ENCODE measurements around the gene NBR1. TPM values are rescaled to one million over a fixed set of nuclear protein-coding genes. Genes with fewer than 3 reads are reported as not detected.
"Not testable (repeated sequence)": the region's sequence is repeated elsewhere in the genome, so short reads cannot be mapped to it uniquely, and the experiment has no call there.

Gene NBR1
- total RNA-seq, 1 donor from 2014 or later, result 58.9 TPM

GRCh38 chr17:43155666-43156065 lies 15.3 kb upstream of the NBR1 start:
- intact Hi-C loops (cut with DNase I), result no loop called here
- TF ChIP-seq POLR2AphosphoS5 (IDR thresholded peaks at IDR 0.05; ENCODE audit: insufficient read depth in 1 of 2, low read depth in 1 of 2) (no peak), POLR2A (IDR thresholded peaks at IDR 0.05) (no peak)
- TF ChIP-seq, protein P1, sequence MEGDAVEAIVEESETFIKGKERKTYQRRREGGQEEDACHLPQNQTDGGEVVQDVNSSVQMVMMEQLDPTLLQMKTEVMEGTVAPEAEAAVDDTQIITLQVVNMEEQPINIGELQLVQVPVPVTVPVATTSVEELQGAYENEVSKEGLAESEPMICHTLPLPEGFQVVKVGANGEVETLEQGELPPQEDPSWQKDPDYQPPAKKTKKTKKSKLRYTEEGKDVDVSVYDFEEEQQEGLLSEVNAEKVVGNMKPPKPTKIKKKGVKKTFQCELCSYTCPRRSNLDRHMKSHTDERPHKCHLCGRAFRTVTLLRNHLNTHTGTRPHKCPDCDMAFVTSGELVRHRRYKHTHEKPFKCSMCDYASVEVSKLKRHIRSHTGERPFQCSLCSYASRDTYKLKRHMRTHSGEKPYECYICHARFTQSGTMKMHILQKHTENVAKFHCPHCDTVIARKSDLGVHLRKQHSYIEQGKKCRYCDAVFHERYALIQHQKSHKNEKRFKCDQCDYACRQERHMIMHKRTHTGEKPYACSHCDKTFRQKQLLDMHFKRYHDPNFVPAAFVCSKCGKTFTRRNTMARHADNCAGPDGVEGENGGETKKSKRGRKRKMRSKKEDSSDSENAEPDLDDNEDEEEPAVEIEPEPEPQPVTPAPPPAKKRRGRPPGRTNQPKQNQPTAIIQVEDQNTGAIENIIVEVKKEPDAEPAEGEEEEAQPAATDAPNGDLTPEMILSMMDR (IDR thresholded peaks at IDR 0.05), result no peak
- no peaks in the 10 kb centered on the region for H3K36me3 ChIP-seq
- H3K4me1 ChIP-seq, result no peaks in the 10 kb centered on the region
- no peak overlapping the region for H3K4me3 ChIP-seq
- no peak overlapping the region for H3K27ac ChIP-seq
- no peaks in the 10 kb centered on the region for H3K27me3 ChIP-seq
- H3K9me3 ChIP-seq, result no peaks in the 10 kb centered on the region
- no peak for DNase-seq (ENCODE audit: extremely low spot score in 2 of 2)

- H3K4me1 ChIP-seq; H3K27ac ChIP-seq; DNase-seq (ENCODE audit: extremely low spot score in 2 of 2); H3K36me3 ChIP-seq; H3K27me3 ChIP-seq; H3K9me3 ChIP-seq; intact Hi-C loops (cut with DNase I); H3K4me3 ChIP-seq: not testable (repeated sequence)
Observed at GRCh38 chr17:43159232-43159631, 11.8 kb upstream of the NBR1 start.

GRCh38 chr17:43159957-43160356 lies 11.1 kb upstream of the NBR1 start:
- H3K27me3 ChIP-seq; H3K9me3 ChIP-seq; intact Hi-C loops (cut with DNase I); H3K36me3 ChIP-seq; DNase-seq (ENCODE audit: extremely low spot score in 2 of 2); H3K27ac ChIP-seq; H3K4me3 ChIP-seq; H3K4me1 ChIP-seq: not testable (repeated sequence)

GRCh38 chr17:43165971-43166370 lies 5.0 kb upstream of the NBR1 start:
- H3K9me3 ChIP-seq; intact Hi-C loops (cut with DNase I); H3K36me3 ChIP-seq; H3K4me3 ChIP-seq; DNase-seq (ENCODE audit: extremely low spot score in 2 of 2); H3K27ac ChIP-seq; H3K27me3 ChIP-seq: not testable (repeated sequence)
- H3K4me1 ChIP-seq, result peaks cover 15% of the 10 kb centered on the region

GRCh38 chr17:43169561-43170139 lies 1.4 kb upstream of the NBR1 start:
- intact Hi-C loops (cut with DNase I), result loop anchor here (2.0 kb wide), 1 partner anchor 147 kb away; the partner anchor contains the start of gene VAT1
- H3K4me3 ChIP-seq, result peak overlapping the region; percentile 48 to 84
- H3K27me3 ChIP-seq, result no peaks in the 10 kb centered on the region
- peaks cover 48% of the 10 kb centered on the region for H3K4me1 ChIP-seq
- peak in 1 of 2 donors; percentile 87 for DNase-seq (ENCODE audit: extremely low spot score in 2 of 2)
- no peaks in the 10 kb centered on the region for H3K36me3 ChIP-seq
- peak in 1 of 2 donors; percentile 18 for TF ChIP-seq POLR2AphosphoS5 (IDR thresholded peaks at IDR 0.05; ENCODE audit: insufficient read depth in 1 of 2, low read depth in 1 of 2)
- TF ChIP-seq, protein P1 (IDR thresholded peaks at IDR 0.05), result no peak
- no peak for TF ChIP-seq POLR2A (IDR thresholded peaks at IDR 0.05)
- H3K9me3 ChIP-seq, result no peaks in the 10 kb centered on the region
- H3K27ac ChIP-seq, result peak overlapping the region; percentile 99

DNA sequence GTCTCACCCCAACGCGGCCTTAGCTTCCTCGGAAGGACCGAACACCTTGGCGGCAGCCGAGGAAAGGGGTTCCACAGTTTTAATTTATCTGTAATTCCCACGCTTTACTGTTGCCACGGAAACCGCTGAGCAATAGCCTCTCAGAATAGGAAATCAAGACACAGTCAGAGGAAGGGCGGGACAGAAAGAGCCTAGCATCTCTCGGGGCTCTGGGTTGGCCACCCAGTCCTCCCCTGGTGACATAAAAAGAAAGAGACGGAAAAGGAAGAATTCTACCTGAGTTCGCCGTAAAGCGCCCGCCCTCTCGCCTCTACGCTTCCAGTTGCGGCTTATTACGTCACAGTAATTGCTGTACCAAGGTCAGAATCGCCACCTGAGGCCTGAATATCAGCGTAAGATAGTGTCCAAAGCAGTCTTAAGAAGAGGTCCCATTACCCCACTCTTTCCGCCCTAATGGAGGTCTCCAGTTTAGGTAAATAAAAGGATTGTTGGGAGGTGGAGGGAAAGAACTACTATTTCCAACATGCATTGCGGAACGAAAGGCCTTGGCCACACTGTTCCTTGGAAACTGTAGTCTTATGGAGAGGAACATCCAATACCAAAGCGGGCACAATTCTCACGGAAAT lies 761 bp upstream of the NBR1 start:
- intact Hi-C loops (cut with DNase I), result loop anchor here (2.0 kb wide), 1 partner anchor 147 kb away; the partner anchor contains the start of gene VAT1
- Histone ChIP-seq H3K4me3 (peak overlapping the region; percentile 48 to 84), H3K4me1 (peaks cover 54% of the 10 kb centered on the region), H3K36me3 (no peaks in the 10 kb centered on the region), H3K27ac (peak overlapping the region; percentile 99), H3K9me3 (no peaks in the 10 kb centered on the region), H3K27me3 (no peaks in the 10 kb centered on the region)
- DNase-seq (ENCODE audit: extremely low spot score in 2 of 2), result peak in 1 of 2 donors; percentile 97
- TF ChIP-seq POLR2AphosphoS5 (IDR thresholded peaks at IDR 0.05; ENCODE audit: insufficient read depth in 1 of 2, low read depth in 1 of 2), result peak in 1 of 2 donors; percentile 97
- TF ChIP-seq, protein P1 (IDR thresholded peaks at IDR 0.05), result no peak
- peak in 1 of 2 donors; percentile 61 for TF ChIP-seq POLR2A (IDR thresholded peaks at IDR 0.05)

Measured in vagina (tissue), 2 donors.